SIG-M5 treated with dmso at 0.1 percent for 504 hours (cell line): Measurements from ENCODE around the gene HARS1.
"Not testable (repeated sequence)": the region's sequence is repeated elsewhere in the genome, so short reads cannot be mapped to it uniquely, and the experiment has no call there.

Experiments used
- DNase-seq: peaks from one replicate; lab custom pipeline; 2025; ENCODE audit not compliant: unreplicated experiment; lab: John Stamatoyannopoulos, UW

HARS1 gene, protein sequence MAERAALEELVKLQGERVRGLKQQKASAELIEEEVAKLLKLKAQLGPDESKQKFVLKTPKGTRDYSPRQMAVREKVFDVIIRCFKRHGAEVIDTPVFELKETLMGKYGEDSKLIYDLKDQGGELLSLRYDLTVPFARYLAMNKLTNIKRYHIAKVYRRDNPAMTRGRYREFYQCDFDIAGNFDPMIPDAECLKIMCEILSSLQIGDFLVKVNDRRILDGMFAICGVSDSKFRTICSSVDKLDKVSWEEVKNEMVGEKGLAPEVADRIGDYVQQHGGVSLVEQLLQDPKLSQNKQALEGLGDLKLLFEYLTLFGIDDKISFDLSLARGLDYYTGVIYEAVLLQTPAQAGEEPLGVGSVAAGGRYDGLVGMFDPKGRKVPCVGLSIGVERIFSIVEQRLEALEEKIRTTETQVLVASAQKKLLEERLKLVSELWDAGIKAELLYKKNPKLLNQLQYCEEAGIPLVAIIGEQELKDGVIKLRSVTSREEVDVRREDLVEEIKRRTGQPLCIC

DNA sequence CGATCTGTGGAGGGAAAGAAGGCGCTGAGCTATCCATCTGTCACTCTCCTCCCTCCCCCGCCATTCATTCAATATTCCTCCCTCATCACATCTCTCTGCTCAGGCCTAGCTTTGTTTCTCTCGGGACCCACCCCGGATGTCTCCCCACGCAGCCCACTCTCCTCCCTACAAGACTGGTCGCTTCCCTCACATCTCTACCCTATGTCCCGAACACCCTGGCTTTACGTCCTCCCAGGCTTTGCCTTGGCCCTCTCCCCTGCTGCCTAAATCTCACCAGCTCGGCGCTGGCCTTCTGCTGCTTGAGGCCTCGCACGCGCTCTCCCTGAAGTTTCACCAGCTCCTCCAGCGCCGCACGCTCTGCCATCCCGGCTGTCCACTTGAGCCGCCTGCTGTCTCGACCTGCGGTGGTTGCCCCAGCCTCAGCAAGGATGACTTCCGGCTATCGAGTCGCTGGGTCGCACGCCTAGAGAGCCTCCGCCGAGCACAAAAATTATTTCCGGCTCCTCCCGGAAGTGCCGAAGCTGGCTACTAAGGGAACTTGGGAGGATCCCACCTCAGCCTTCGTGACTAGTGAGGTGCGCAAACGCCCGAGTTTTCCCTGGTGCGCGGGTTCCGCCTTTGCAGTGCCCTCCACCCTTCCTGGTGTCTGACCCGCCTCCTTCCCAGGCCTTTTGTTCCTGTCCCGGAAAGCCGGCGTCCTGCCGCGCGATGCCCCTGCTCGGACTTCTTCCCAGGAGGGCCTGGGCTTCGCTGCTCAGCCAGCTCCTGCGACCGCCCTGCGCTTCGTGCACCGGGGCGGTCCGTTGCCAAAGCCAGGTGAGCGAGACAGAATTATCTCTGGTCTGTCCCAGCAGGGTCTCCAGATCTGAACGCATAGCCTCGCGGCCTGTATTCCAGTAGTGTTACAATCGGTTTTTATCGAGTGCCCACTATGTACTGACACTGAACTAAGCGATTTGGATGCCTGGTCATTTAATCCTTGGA is at the start of gene HARS1, which contains the start of gene HARS2:
HARS1 (minus strand) TSS at position 430 of the 984 bp plus-strand sequence; CDS start at position 364, 66 bp downstream.
HARS2 (plus strand) TSS at position 515 of the 984 bp plus-strand sequence; CDS start at position 709, 194 bp downstream.
- DNase-seq: peak; percentile 96

DNA sequence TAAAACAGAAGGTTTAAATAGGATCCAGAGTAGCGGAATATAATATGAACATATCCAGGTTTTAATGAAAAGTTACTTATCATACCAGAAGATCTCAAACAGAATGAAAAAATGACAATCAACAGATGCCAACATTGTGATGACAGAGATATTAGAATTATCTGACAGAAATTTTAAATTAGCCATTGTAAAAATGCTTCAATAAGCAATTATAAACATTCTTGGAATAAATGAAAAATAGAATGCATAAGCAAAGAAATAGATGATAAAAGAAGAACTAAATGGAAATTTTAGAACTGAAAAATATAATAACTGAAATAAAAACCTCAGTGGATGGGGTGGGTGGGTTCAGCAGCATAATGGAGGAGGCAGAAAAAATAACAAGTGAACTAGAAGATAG is 46.3 kb upstream of the HARS1 start:
- no peak for DNase-seq

DNA sequence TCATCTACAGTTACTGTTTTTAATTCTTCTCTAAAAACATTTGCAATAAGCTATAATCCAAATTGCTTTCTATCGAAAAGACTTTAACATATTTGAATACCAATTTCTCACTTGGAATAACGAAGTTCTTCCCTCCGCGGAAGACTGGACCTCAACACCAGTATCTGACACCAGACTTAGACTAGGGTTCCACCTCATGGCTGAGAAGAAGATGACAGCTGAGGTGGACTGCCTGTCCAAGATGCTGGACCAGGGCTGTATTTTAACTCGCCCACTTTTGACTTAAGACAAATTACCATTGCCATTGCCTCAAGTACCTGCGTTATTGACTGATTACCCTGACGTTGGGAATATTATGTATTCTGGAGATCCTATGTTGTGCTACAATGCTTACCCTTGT is 43.2 kb upstream of the HARS1 start:
- DNase-seq: no peak

DNA sequence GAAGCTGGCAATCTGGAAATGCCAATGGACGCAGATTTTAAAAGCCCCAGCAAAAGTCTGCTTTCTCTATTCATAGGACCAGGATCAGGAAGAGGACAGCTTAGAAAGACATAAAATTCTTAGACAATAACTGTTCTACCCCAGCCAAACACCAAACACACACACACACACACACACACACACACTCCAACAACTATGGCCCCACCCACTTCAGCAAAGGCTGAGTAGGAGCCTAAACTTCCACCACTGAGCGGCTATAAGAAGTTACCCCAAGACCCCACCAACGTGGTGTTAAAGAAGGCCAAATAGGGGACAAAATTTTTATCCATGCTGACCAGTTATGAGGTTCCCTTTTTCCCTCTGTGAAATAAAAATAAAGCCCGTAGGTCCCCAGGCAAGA is 41.9 kb upstream of the HARS1 start:
- DNase-seq: no peak

DNA sequence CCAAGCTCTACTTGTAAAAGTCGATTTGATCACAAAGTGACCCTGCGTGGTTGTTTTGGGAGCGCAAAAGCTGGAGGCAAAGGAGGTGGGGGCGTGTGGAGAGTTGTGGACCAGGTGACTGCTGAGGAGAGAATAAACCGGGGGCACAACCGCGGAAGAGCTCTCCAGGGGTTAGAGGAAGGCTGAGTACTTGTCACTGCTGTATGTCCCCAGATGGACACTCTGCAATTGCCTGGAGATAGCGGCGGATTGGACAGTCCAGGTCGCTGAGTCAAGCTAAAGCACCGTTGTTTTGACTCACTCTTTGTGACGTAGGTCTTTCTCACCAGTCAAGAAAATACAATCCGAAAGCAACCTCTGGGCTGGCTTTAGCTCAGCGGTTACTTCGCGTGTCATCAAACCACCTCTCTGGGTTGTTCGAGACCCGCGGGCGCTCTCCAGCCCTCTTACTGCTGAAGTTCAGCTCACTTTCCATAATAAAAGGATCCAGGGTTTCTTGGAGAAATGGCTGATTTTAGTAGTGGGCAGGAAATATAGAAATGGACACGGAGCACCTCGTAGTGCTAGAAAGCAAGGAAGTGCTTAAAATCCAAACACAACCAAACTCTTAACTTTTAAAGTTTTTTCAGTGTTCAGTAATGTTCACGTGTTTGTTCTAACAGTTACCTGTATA is 34.8 kb upstream of the HARS1 start:
- peak; percentile 32 for DNase-seq

DNA sequence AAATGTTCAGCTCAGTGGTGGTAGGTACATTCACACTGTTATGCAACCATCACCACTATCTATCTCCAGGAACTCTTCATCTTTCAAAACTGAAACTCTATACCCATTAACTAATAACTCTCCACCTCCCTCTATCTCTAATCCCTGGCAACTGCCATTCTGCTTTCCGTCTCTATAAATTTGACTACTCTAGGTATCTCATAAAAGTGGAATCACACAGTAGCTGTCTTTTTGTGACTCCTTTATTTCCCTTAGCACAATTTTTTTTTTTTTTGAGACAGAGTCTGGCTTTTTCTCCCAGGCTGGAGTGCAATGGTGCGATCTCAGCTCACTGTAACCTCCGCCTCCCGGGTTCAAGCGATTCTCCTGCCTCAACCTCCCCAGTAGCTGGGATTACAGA is 30.2 kb upstream of the HARS1 start:
- DNase-seq: not testable (repeated sequence)

DNA sequence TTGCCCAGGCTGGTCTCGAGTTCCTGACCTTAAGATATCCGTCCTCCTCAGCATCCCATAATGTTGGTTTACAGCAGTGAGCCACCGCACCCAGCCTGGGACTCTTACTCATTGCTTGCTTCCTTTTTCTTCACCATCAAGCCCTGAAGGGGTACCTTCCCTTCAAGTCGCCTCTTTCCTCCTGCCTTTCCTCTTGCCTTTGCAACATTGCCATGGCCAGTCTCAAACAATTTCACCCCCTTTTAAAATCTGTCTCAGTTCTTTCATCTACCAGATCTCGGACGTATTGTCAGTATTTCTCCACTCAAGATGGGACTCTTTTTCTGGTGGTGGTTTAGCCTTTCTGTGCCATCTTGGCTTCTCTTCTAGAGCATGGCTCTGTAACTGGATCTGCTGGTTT is 29.6 kb upstream of the HARS1 start:
- DNase-seq: not testable (repeated sequence)

DNA sequence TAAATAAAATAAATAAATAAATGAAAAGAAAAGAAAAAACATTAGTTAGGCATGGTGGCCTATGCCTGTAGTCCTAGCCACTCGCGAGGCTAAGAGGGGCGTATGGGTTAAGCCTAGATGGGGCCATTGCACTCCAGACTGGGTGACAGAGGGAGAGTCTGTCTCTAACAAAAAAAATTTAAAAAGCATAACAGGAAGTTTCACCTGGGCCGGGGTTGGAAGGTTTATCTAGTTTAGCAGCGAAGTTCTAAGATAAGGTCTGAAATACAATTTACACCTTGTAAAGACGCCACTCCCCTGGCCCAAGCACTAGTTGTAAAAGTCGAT is 27.1 kb upstream of the HARS1 start:
- no peak for DNase-seq

DNA sequence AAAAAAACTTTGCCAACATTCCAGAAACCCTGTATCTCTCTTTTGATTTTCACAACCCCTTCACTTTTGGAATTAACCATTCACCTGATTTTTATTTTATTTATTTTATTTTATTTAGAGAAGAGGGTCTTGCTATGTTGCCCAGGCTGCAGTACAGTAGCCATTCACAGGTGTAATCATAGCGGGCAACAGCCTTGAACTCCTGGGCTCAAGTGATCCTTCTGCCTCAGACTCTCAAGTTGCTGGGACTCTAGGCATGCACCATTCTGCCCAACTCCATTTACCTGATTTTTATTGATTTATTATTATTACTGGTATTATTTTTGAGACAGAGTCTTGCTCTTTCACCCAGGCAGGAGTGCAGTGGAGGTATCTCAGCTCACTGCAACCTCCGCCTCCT is 25.1 kb upstream of the HARS1 start:
- DNase-seq: not testable (repeated sequence)

DNA sequence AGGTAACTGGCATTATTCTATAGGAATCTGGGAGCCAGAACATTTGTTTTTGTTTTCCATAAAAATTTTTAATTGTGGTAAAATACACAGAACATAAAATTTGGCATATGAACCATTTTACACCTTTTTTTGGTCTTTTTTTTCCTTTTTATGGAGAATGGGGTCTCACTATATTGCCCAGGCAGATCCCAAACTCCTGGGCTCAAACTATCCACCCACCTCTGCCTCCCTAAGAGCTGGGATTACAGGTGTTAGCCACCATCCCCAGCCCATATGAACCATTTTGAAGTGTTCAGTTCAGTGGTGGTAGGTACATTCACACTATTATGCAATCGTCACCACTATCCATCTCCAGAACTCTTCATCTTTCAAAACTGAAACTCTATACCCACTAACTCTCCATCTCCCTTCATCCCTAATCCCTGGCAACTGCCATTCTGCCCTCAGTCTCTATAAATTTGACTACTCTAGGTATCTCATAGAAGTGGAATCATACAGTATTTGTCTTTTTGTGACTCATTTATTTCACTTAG is 22.5 kb upstream of the HARS1 start:
- no peak for DNase-seq

DNA sequence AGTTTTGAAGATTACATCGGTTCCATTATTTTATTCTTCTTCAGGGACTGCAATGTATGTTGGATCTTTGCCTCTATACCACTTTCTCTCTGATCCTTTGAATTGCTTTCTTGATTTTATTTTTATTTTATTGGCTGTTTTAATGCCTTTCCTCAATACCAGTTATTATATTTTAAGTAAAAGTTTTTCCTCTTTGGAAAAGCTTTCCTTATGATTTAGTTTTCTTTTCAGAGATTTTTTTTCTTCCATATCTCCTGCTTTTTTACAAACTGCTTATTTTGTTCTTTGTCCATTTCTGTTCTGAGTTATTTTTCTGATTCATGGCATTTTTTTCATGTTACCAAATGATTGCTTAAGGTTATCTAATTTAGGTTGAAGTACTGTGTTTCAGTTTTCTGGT is 20.6 kb upstream of the HARS1 start:
- DNase-seq: no peak

DNA sequence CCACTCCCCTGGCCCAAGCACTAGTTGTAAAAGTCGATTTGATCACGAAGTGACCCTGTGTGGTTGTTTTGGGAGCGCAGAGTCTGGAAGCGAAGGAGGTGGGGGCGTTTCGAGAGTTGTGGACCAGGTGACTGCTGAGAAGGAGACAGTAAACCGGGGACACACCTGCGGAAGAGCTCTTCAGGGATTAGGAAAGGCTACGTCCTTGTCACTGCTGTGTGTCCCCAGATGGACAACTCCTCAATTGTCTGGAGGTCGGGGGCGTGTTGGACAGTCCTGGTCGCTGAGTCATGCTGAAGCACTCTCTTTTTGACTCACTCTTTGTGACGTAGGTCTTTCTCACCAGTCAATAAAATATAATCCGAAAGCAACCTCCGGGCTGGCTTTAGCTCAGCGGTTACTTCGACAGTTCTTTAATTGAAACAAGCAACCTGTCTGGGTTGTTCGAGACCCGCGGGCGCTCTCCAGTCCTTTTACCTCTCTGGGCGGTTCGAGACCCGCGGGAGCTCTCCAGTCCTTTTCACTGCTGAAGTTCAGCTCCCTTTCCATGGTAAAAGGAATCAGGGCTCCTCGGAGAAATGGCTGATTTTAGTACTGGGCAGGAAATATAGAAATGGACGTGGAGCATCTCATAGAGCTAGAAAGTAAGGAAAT is 19.9 kb upstream of the HARS1 start:
- DNase-seq: peak; percentile 97

DNA sequence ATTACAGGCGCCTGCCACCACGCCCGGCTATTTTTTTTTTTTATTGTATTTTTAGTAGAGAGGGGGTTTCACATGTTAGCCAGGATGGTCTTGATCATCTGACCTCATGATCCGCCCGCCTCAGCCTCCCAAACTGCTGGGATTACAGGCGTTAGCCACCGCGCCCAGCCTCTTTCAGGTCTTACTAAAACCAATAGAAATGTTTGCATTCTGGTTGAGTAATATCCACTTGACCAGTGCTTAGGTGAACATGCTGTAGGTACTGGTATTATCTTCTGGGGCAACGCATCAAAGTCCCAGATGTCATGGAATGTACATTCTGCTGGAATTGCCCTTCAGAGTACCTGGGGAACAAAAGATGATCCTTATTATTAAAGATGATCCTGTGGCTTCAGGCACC is 17.6 kb upstream of the HARS1 start:
- not testable (repeated sequence) for DNase-seq

DNA sequence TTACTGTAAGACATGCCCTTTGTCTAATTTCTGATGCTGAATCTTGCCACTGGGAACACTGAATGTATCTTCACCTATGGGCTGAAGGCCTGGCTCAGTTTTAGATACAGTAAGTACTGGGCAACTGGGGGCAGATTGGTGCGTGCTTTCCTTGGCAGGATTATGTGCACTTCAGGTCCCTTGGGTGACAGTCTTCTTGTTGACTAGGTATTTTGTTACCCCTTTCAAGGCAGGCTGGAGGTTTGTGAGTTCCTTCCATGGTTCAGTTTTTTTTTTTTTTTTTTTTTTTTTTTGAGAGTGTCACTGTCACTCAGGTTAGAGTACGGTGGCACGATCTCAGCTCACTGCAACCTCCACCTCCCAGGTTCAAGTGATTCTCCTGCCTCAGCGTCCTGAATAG is 16.6 kb upstream of the HARS1 start:
- DNase-seq: no peak

DNA sequence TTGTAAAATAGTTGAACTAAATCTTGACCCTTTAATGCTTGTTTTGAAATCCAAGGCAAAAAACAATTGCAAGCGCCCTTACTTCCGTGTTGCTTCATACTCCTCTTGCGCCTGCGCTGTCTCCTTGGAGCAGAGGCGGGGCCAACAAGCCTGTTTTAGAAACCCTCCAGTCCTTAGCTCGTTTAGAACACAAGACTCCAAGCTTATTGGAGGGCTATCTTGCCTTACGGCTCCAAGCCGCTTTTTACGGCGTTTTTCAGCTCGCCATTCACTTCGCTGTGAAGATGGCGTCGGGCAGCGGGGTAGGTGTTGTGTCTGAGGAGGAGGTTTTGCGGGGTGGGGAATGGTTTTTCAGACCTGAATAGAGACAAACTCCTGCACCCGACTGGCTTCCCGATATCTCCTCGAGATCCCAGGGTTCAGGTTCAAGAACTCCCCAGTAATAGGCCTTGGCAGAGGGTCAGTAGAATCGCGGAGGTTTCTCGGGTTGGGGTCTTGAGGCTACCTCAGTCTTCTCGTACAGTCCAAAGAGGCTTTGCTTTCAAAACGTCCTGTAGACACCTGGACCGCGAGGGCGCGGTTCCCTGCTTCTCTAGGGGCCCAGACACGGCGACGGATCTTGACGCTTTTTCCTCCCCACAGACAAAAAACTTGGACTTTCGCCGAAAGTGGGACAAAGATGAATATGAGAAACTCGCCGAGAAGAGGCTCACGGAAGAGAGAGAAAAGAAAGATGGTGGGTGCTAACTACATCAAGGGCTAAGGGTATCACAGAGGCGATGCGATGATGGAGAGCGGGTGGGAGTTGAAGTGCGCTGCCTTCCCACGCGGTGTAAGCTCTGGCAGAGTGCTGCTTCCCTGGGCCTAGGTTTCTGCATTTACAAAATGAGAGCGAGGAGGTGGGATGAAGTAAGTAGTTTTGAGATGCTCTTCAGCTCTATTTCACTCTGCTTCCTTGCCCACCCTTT is 9.3 kb upstream of the HARS1 start, which contains the start of gene ZMAT2:
ZMAT2 (plus strand) TSS at position 271 of the 968 bp plus-strand sequence; CDS start at position 285, 14 bp downstream.
- peak; percentile 99 for DNase-seq

DNA sequence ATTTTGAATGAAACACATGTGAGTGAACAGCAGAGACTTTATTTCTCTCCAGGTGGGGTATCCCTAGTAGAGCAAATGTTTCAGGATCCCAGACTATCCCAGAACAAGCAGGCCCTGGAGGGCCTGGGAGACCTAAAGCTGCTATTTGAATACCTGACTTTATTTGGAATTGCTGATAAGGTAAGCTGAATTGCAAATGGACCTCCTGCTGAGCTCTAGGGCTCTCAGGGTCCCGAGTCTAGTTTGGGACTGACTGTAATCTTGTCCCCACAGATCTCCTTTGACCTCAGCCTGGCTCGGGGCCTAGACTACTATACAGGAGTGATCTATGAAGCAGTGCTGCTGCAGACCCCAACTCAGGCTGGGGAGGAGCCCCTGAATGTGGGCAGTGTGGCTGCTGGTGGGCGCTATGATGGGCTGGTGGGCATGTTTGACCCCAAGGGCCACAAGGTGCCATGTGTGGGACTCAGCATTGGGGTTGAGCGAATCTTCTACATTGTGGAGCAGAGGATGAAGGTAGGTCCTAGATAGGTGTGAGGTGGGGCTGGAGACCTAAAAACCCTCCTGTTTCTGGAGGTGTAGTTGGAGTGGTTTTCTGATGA is 5.8 kb upstream of the HARS1 start:
- no peak for DNase-seq

DNA sequence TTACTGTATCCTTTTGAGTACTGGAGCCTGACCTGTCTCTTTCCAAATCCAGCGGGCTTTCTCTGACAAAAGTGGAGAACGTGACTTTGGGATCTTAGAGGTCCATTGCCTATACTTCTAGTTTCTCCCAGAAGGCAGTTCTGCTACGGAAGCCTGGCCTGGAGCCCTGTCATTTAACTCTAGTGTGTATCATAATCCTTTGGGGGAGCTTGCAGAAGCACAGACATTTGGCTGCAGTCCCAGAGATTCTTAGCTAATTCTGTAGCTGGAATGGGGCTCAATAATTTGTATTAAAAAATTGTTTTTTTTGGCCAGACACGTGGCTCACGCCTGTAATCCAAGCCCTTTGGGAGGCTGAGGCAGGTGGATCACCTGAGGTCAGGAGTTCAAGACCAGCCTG is 3.1 kb upstream of the HARS1 start:
- no peak for DNase-seq

DNA sequence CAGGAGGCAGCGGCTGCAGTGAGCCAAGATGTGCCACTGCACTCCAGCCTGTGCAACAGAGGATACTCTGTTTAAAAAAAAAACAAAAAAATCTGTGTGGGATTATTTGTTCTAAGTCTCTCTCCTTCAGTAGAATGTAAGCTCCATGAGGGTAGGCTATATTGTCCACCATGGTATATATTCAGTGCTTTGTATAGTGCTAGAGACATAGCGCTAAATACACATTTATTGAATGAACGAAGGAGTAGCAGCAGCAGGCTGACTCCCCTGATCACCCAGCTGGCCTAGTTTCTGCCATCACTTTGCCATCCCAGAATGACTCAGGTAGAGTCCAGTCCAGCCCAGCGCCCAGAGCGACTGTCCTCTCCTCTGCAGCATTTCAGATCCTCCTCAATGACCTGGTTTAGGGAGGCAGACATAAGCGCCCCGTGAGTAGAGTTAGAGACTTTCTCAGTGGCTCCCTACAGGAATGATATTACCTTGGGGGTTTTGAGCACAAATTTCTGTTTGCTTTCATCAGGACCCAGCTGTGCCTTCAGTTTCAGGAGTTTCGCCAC is 716 bp downstream of the HARS1 start:
- DNase-seq: no peak
